Heart left ventricle (tissue), 13 donors: ENCODE measurements around the gene GRIK5.

Source experiments
- CTCF ChIP-seq, 12 donors: fragments of 200-600 bp; sonication (generic) in 4 of 12; IDR thresholded peaks; one replicate each; pipeline versions ENCODE4 v1.5.0 to v1.8.0; 2018 to 2022; ENCODE audit warnings: antibody characterized with exemption in 12 of 12, mild to moderate bottlenecking in 5 of 12
- POLR2A ChIP-seq, 2 donors: fragments of 450-650 bp; IDR thresholded peaks; one replicate each; pipeline ENCODE4 v1.6.1; 2017; ENCODE audit warnings: antibody characterized with exemption in 2 of 2, mild to moderate bottlenecking in 2 of 2, moderate library complexity in 2 of 2
- donor health status: ischemic (EF 13 %, LVEDD 7.1; RV severe dilation, severe dysfunction).
- donor health status: DM: no; HTN: yes; CAD: no.
- donor health status: DM: no; HTN: no; CAD: no.
- donor health status: ischemic (EF 25% LVEDD 6.9; RV normal size, moderate dysfunction).
- donor health status: ischemic (EF 25% LVEDD 5.7; RV mildly dilated, moderate dysfunction).
- donor health status: ischemic (EF 35%, LVEDD 5.7; RV mildly dilated, moderate dysfunction).
- donor health status: nonischemic (EF 11% LVEDD 7.7; RV severe dilation, severe dysfunction).
- donor health status: DM: yes; HTN: yes; CAD: no.
- donor health status: PGD.
- donor health status: ischemic (EF 29% LVEDD 5.4; RV normal size, mild dysfunction).
- donor health status: nonischemic (EF 23%, LVEDD 6.1; RV moderate dilation, normal function).

DNA sequence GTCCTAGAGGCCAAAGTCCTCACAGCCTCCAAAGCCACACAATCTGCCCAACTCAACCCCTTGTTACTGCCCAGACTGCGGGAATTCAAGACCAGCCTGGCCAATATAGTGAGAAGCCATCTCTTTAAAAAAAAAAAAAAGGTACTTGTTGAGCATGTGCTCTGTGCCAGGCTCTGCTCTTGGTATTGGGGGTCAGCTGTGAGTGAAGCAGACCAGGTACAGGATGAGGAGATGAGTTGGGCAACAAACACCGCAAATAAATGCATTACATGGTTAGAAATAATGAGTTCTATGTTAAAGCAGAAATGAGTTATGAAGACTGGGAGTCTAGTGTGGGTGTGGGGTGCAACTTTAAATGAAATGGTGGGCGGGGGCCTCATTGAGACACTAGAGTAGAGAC, 9.9 kb downstream of the GRIK5 start:
- no peak for TF ChIP-seq CTCF (IDR thresholded peaks at IDR 0.05)
- no peak for TF ChIP-seq POLR2A (IDR thresholded peaks at IDR 0.05)
